Breast epithelium (tissue), 3 donors: Measurements from ENCODE around the gene RTEL1.

Source experiments
- POLR2A ChIP-seq: fragments of 450-650 bp; IDR thresholded peaks from one replicate; pipeline ENCODE4 v1.6.1; 2016; ENCODE audit warnings: antibody characterized with exemption, mild to moderate bottlenecking, moderate library complexity
- TF ChIP-seq, protein P1 (sequence below), 3 donors: fragments of 450-650 bp; IDR thresholded peaks; one replicate each; pipeline ENCODE4 v1.5.1; 2016 to 2017; ENCODE audit warnings: antibody characterized with exemption in 3 of 3, mild to moderate bottlenecking in 3 of 3, moderate library complexity in 3 of 3

DNA sequence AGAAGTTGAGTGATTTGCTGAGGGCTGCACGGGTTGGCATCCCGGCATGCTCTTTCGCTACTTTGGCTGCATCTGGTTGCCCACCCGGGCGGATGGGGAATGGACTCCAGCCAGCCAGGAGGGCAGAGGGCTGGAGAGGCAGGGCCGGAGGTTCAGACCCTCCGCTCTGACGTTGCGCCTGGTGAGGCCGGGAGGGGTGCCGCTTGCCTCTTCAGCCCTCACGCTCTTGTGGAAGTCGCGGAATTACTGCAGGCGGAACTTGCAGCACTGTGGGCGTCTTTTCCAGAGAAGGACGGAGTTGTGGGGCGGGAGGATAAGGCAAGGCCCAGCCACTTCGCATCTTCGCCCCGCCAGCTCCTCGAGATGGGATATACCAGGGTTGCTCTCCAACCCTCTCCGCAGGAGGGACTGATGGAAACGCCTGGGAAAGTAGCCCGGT lies 656 bp downstream of the RTEL1 start:
- TF ChIP-seq POLR2A: no peak
- TF ChIP-seq, protein P1, sequence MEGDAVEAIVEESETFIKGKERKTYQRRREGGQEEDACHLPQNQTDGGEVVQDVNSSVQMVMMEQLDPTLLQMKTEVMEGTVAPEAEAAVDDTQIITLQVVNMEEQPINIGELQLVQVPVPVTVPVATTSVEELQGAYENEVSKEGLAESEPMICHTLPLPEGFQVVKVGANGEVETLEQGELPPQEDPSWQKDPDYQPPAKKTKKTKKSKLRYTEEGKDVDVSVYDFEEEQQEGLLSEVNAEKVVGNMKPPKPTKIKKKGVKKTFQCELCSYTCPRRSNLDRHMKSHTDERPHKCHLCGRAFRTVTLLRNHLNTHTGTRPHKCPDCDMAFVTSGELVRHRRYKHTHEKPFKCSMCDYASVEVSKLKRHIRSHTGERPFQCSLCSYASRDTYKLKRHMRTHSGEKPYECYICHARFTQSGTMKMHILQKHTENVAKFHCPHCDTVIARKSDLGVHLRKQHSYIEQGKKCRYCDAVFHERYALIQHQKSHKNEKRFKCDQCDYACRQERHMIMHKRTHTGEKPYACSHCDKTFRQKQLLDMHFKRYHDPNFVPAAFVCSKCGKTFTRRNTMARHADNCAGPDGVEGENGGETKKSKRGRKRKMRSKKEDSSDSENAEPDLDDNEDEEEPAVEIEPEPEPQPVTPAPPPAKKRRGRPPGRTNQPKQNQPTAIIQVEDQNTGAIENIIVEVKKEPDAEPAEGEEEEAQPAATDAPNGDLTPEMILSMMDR (IDR thresholded peaks at IDR 0.05): no peak
